GM12873 (cell line): ENCODE measurements around the gene ZCCHC2.

Source experiments
- TF ChIP-seq, protein P1 (sequence below): IDR thresholded peaks from 2 replicates; pipeline ENCODE4 v1.5.1; 2012; ENCODE audit warnings: low read depth, mild to moderate bottlenecking, moderate library complexity, low read length, control low read depth; ENCODE audit not compliant: insufficient read depth; ENCODE audit errors: missing control alignments

Gene ZCCHC2

DNA sequence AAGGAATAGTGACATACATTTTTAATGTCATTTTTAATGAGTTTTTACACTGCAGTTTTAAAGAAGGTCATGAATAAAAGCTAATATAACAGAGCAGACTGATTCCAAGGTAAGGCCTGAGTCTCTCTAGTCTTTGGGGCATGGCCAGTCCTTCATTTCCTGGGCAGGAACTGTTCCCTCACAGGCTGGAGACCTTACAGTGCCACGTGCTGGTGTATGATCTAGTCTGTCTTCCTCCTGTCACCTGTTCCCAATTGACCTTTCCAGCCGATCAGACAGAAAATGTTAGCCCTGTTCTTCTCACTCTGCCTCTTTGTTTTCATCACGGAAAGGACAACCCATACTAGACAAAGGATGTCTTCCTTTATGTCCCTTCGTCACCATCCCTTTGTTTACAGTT is 33.6 kb downstream of the ZCCHC2 start:
- TF ChIP-seq, protein P1, sequence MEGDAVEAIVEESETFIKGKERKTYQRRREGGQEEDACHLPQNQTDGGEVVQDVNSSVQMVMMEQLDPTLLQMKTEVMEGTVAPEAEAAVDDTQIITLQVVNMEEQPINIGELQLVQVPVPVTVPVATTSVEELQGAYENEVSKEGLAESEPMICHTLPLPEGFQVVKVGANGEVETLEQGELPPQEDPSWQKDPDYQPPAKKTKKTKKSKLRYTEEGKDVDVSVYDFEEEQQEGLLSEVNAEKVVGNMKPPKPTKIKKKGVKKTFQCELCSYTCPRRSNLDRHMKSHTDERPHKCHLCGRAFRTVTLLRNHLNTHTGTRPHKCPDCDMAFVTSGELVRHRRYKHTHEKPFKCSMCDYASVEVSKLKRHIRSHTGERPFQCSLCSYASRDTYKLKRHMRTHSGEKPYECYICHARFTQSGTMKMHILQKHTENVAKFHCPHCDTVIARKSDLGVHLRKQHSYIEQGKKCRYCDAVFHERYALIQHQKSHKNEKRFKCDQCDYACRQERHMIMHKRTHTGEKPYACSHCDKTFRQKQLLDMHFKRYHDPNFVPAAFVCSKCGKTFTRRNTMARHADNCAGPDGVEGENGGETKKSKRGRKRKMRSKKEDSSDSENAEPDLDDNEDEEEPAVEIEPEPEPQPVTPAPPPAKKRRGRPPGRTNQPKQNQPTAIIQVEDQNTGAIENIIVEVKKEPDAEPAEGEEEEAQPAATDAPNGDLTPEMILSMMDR: no peak

DNA sequence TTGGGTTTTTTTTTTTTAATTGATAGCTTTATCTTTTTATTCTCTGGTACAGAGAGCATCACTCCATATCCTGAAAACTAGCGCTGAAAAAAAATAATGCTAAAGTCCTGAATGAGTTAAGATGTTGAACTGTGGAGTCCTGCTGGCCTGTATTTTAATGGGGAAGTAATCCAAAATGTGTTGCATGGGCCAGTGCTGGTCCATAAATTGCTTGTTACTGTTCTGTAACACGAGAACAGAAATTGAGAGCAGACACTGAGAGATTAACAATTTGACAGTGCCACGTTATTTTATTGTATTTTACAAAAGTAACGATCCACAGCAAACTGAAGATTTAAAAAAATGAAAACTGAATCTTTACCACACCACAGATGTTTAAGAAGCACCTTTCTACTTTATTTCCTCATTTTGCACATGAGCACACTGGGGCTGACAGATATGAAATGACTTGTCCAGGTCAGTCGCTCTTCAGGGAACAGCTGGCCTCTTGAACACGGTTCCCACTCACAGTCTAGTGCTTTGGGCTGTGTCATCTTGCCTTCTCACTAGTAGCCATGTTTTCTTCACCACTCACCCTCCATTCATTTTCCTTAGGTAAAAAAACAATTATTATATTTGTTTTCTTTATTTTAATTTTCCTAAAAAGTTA is 35.3 kb downstream of the ZCCHC2 start:
- TF ChIP-seq, protein P1: no peak

DNA sequence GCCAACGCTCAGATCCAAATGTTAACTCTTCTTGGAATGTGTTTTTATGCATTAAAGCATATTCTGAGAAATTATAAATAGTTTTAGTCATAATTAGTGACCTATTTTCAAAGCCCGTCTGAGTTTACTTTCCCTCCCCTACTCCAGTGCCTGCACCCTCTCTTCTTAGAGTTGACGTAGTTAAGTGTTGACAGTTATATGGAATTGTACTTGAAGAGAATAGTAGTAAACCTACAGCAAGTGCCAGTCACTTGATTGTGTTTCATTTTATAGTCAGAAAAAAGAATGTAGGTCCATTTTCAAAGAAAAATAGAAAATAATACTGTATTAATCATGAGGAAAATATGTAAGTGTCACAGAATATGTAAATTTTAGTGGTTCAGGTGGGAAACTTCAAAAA is 41.2 kb downstream of the ZCCHC2 start:
- TF ChIP-seq, protein P1: no peak

DNA sequence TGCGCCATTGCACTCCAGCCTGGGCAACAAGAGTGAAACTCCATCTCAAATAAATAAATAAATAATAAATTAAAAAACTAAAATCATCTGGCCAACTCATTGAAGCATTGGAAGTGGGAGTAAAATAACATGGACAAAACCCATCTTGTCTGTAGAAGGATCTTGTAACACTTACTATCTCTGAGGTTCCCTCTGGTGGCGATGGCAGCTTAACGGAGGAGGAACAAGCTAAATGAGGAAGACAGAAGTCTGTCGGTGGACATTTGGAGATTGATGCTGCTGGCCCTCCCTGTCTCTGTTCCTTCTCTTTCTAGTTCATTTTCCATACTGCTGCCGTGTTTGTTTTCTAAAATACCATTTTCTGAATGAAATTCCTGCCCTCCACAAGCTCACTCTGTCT is 43.4 kb downstream of the ZCCHC2 start:
- TF ChIP-seq, protein P1: no peak

DNA sequence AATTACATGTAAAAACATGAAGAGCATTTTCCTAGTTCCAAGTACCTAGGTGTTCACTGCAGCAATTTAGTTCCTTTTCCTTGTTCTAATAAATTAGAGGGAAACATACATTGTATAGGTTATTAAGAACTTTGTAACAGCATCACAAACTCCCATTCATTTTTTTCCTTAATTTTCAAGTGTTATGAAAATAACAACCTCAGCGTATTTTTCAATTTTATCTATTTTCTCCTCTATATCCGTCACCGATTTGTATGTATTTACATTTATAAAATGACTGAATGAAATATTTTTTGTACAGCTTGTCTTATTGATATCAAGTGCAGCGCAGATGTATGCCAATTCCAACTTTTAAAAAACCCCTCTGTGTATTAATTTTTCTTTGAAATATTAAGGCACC is 44.0 kb downstream of the ZCCHC2 start:
- TF ChIP-seq, protein P1: no peak

DNA sequence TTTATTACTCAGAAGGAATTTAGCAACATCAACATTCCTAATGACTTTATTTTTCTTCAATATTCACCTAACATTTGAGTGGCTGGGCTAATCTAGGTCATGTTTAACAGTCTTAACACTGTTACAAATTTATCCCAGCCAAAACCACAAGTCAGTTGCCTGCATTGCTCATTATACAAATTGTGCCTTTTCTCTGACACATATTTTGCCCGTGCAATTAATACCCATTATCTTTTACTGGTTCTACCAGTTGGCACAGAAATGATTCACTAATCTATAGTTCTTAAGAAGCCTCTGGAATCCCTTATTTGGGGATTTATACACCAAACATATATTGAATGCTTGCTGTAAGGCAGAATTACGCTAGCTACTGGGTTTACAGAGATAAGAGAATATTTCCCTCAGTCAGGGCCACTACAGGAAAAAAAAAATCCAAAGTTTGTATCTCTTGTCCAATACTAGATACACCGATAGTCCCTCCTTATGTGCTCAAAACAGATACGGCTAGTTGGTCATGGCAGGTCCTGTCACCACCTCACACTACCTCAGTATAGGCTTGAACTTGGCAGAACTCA is 46.3 kb downstream of the ZCCHC2 start:
- TF ChIP-seq, protein P1: no peak

DNA sequence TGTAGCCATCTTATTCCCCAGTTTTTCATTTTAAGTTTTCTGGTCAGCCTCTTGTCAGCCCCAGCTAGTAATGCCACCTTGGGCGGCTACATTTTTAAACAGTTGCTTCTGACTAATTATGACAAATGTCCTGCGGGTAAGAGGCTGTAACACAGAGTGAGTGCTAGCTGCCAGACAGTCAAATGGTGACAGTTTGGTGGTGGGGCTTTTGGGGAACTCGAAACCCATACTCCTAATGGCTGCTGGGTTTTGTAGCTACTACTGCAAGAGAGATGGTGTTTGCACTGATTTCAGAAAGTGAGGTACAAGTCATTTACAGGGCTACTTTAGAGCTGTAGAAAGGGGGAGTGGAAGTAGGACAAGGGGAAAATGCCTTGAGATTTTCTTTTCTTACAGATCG is 48.2 kb downstream of the ZCCHC2 start:
- TF ChIP-seq, protein P1: no peak
